ENCODE measurements around the gene HERC2. TPM values are rescaled to one million over a fixed set of nuclear protein-coding genes. Genes with fewer than 3 reads are reported as not detected.

The HERC2 gene
- total RNA-seq, 1 donor from 2014 or later: 42.7 TPM

DNA sequence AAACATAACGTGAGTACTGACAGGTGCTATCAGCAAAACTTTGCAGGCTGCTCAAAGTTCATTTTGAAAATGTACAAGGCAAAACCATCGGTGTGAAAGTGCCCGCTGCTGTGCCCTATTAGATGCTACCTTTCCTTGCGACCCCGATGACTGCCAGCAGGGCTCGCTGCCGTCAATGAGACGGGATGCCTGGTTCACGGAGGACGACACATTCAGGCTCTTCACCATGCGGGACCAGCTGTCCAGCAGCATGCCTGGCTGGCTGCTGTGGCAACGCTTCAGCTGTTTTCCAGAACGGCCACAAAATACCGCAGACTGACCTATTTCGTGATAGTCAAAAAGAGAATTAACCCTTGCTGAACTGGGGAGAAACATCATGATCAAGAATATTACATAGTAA is 130.1 kb downstream of the HERC2 start:
- Histone ChIP-seq H3K27ac (no peak overlapping the region), H3K4me3 (peak overlapping the region in 1 of 2 donors; percentile 26), H3K4me1 (peaks cover 0 to 11% of the 10 kb centered on the region in 2 donors), H3K9me3 (no peaks in the 10 kb centered on the region), H3K36me3 (peaks cover 25 to 44% of the 10 kb centered on the region in 2 donors), H3K27me3 (no peaks in the 10 kb centered on the region)
- intact Hi-C loops (cut with DNase I): no loop called here
- DNase-seq (ENCODE audit: low spot score in 2 of 2): peak in 1 of 2 donors; percentile 78
- TF ChIP-seq, protein P1, sequence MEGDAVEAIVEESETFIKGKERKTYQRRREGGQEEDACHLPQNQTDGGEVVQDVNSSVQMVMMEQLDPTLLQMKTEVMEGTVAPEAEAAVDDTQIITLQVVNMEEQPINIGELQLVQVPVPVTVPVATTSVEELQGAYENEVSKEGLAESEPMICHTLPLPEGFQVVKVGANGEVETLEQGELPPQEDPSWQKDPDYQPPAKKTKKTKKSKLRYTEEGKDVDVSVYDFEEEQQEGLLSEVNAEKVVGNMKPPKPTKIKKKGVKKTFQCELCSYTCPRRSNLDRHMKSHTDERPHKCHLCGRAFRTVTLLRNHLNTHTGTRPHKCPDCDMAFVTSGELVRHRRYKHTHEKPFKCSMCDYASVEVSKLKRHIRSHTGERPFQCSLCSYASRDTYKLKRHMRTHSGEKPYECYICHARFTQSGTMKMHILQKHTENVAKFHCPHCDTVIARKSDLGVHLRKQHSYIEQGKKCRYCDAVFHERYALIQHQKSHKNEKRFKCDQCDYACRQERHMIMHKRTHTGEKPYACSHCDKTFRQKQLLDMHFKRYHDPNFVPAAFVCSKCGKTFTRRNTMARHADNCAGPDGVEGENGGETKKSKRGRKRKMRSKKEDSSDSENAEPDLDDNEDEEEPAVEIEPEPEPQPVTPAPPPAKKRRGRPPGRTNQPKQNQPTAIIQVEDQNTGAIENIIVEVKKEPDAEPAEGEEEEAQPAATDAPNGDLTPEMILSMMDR (IDR thresholded peaks at IDR 0.05): peak; percentile 24 to 64 (median 51)

DNA sequence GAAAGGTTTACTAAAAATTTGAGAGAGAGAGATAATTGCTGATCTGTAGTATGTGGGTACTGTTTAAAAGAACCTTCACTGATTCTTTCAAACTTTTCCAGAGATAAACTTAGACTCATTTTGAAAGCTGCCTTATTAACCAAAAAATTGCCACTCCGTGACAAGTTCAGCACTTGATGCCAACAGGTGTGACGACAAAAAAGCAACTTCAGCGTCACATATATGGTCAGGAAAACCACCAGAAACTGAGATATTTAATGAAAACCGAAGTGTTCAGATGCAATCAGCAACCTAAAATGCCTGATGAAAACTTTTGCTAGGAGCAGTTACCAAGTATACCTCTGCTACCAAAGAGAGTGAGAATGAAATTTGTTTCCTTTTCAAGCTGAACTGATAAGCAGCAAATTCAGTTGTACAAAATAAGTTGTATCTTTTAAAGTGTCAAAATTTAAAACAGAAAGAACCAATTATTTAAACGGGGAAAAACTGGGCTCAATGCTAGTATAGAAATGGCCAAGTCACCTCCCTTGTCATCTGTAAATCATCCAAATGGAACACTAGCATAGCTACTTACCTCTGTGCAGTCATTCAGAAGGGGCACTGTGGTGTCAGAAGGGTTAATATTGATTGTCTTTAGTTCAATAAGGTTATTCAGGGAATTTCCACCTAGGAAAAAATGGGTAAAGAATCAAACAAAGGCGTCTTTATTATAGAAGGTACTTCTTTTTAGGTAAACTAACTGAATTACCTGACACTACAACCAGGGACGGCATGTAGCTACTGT is 131.4 kb downstream of the HERC2 start:
- Histone ChIP-seq H3K4me1 (peaks cover 0 to 11% of the 10 kb centered on the region in 2 donors), H3K27ac (no peak overlapping the region), H3K36me3 (peaks cover 31 to 50% of the 10 kb centered on the region in 2 donors), H3K4me3 (no peak overlapping the region), H3K27me3 (no peaks in the 10 kb centered on the region), H3K9me3 (no peaks in the 10 kb centered on the region)
- DNase-seq (ENCODE audit: low spot score in 2 of 2): no peak
- intact Hi-C loops (cut with DNase I): no loop called here
- TF ChIP-seq, protein P1 (IDR thresholded peaks at IDR 0.05): no peak

DNA sequence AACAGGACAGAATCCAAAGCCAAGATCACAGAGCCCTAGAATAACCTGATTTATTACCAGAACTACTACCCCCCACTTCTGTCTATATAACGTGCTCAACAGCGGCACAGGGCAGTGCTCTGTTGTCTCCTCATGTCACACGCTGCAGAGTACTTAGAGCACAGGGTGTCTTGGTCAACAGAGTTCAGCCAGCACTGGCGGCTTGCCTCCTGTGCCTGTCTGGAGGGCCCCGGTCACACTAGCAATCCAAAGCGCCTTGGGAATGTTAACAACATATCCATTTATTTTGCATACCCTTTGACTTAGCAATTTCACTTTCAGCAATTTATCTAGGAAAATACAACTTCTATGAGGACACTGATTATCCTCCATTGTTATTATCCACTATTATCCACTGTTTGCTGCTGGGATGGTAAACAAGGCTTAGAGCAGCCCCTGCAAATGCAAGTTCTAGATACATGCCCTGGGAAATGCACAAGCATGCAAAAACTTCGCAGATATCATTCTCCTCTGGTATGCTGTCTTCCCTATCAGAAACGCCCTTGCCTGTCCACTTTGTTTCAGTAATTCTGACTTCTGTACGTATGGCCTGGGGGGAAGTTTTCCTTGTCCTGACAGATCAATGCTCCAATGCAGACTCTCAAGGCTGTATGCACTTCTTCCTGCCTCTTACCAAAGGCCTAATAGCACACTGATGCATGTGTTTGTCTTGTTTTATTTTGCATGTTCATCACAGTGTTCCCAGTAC is 136.7 kb downstream of the HERC2 start:
- Histone ChIP-seq H3K27ac (no peak overlapping the region), H3K4me3 (no peak overlapping the region), H3K27me3 (no peaks in the 10 kb centered on the region), H3K9me3 (no peaks in the 10 kb centered on the region), H3K36me3 (peaks cover 29 to 55% of the 10 kb centered on the region in 2 donors), H3K4me1 (no peaks in the 10 kb centered on the region)
- no peak for DNase-seq (ENCODE audit: low spot score in 2 of 2)
- TF ChIP-seq, protein P1 (IDR thresholded peaks at IDR 0.05): no peak
- intact Hi-C loops (cut with DNase I): no loop called here

DNA sequence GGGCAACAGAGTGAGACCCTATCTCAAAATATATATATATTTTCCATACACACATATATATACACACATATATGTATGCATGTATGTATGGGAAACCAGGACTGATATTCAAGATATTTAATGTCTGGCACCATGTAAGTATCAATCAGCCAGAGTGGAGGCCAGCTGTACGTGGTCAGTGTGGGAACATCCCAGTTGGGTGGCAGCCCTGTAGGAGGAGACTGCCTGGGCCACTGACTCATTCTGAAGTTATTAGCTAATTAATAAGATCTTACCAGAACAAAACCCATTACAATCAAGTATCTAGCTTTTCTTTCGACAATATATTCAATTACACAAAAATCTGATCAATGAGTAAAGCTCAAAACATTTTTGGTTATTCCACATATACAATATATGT is 137.8 kb downstream of the HERC2 start:
- no peaks in the 10 kb centered on the region for H3K9me3 ChIP-seq
- H3K4me3 ChIP-seq: no peak overlapping the region
- no peaks in the 10 kb centered on the region for H3K27me3 ChIP-seq
- TF ChIP-seq, protein P1 (IDR thresholded peaks at IDR 0.05): no peak
- intact Hi-C loops (cut with DNase I): no loop called here
- no peak for DNase-seq (ENCODE audit: low spot score in 2 of 2)
- H3K27ac ChIP-seq: no peak overlapping the region
- peaks cover 0 to 3% of the 10 kb centered on the region in 2 donors for H3K4me1 ChIP-seq
- H3K36me3 ChIP-seq: peaks cover 29 to 51% of the 10 kb centered on the region in 2 donors

DNA sequence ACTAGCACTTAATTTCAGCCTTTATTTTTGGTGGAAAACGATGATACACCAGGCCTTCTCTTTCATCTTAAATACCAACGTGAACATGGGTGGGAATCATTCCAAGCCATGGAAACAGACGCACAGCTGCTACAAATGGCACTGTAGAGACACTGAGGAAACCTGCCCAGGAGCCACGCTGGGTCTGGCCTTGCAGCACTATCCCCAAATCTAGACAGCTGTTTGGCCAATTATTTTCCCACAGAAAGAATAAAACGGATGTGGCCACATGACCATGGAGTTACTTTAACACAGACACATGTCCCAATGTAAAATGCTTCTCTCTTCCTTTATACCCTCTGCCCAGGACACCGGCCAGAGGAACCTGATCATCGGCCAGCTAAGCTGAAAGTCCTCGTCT is 139.2 kb downstream of the HERC2 start:
- H3K36me3 ChIP-seq: peaks cover 20 to 39% of the 10 kb centered on the region in 2 donors
- peaks cover 0 to 10% of the 10 kb centered on the region in 2 donors for H3K4me1 ChIP-seq
- TF ChIP-seq, protein P1 (IDR thresholded peaks at IDR 0.05): no peak
- H3K4me3 ChIP-seq: no peak overlapping the region
- no peaks in the 10 kb centered on the region for H3K27me3 ChIP-seq
- no peak overlapping the region for H3K27ac ChIP-seq
- DNase-seq (ENCODE audit: low spot score in 2 of 2): no peak
- intact Hi-C loops (cut with DNase I): no loop called here
- no peaks in the 10 kb centered on the region for H3K9me3 ChIP-seq
